ENCODE data around the gene SLC26A5.
A peak's percentile ranks its signal among the peaks of the same experiment; 100 is the strongest.
"Not testable (repeated sequence)": the region's sequence is repeated elsewhere in the genome, so short reads cannot be mapped to it uniquely, and the experiment has no call there.

Gene SLC26A5, protein sequence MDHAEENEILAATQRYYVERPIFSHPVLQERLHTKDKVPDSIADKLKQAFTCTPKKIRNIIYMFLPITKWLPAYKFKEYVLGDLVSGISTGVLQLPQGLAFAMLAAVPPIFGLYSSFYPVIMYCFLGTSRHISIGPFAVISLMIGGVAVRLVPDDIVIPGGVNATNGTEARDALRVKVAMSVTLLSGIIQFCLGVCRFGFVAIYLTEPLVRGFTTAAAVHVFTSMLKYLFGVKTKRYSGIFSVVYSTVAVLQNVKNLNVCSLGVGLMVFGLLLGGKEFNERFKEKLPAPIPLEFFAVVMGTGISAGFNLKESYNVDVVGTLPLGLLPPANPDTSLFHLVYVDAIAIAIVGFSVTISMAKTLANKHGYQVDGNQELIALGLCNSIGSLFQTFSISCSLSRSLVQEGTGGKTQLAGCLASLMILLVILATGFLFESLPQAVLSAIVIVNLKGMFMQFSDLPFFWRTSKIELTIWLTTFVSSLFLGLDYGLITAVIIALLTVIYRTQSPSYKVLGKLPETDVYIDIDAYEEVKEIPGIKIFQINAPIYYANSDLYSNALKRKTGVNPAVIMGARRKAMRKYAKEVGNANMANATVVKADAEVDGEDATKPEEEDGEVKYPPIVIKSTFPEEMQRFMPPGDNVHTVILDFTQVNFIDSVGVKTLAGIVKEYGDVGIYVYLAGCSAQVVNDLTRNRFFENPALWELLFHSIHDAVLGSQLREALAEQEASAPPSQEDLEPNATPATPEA

DNA sequence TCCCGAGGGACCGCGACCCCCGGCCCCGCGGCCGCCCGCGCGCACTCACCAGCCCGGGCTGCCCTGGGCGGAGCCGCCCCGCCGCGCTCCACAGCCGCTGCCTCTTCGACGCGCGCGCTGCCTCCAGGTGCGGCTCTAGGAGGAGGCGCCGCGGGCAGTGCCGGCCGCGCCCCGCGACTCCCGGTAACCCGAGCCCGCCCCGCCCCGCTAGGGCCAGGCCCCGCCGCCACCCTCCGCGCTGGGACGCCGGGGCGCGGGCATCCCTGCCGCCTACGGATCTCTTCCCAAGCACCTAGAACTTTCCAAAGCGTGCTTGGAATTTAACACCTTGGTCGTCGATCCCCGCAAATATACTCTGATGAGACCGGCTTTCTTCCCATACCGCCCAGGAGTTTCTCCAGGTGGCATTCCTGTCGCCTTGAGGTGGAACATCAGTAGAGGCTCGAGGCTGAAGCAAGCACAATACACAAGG, at the start of gene SLC26A5:
Gene SLC26A5 (minus strand): TSS at position 159 of the 472 bp plus-strand sequence. CDS start 24,693 bp downstream, outside the sequence.
- DNase-seq (ENCODE audit: low spot score), result no peak

DNA sequence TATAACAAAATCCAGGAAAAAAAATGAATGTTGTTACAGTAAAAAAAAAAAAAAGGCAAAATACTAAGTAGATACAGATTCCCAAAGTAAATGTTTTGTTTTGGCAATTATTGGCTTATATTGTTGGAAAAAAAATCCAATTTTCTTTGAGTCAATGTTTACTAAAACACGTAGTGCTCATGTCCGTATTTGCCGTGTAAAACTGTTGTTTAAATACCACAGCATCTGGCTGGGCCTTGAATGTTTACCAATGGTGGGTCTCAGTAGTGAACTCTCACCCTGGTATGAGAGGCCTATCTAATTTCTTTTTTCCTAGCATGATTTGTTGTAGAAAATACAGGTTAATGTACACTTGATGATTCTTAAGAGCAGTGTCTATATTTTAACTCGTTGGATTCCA, 41.4 kb upstream of the SLC26A5 start:
- no peak for DNase-seq (ENCODE audit: low spot score)

DNA sequence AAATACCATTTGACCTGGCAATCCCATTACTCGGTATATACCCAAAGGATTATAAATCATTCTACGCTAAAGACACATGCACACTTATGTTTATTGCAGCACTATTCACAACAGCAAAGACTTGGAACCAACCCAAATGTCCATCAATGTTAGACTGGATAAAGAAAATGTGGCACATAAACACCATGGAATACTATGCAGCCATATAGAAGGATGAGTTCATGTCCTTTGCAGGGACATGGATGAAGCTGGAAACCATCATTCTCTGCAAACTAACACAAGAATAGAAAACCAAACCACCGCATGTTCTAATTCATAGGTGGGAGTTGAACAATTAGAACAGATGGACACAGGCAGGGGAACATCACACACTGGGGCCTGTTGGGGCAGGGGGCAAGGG, 40.9 kb upstream of the SLC26A5 start:
- DNase-seq (ENCODE audit: low spot score), result not testable (repeated sequence)

DNA sequence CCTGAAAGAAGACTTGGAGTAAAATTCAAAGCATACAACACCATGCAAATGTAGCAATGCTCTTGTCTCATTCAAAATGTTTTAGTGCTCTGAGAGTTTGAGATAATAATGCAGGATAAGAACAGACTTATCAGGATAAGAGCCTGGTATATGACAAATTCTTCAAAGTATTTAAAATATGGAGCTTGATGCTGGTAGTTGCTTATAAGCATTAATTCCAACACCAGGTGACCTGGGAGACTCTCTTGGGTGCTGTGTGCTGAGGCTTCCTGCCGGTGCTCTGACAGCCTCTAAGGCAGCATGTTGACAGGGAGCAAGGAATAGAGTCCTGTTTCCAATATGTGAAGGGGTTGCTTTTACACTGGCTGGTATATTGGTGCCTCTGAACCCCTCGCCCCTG, 34.8 kb upstream of the SLC26A5 start:
- no peak for DNase-seq (ENCODE audit: low spot score)

DNA sequence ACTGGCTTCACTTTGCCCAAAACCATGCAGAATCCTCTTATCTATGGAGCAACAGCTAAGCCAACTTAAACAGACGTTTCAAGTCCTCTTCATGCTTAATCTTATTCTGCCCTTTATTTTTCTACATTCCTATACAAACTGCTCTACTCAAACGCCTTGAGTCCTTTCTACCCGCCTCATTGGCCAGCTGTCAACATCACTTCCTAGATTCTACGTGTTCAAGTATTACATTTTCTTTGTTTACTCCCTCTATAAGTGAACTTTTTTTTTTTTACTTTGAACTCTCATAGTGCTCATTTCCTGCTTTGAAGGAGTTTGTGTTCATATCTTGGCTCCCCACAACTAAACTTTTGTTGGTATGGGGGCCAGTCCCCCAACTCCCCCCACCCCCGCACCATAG, 28.9 kb upstream of the SLC26A5 start:
- DNase-seq (ENCODE audit: low spot score), result no peak

DNA sequence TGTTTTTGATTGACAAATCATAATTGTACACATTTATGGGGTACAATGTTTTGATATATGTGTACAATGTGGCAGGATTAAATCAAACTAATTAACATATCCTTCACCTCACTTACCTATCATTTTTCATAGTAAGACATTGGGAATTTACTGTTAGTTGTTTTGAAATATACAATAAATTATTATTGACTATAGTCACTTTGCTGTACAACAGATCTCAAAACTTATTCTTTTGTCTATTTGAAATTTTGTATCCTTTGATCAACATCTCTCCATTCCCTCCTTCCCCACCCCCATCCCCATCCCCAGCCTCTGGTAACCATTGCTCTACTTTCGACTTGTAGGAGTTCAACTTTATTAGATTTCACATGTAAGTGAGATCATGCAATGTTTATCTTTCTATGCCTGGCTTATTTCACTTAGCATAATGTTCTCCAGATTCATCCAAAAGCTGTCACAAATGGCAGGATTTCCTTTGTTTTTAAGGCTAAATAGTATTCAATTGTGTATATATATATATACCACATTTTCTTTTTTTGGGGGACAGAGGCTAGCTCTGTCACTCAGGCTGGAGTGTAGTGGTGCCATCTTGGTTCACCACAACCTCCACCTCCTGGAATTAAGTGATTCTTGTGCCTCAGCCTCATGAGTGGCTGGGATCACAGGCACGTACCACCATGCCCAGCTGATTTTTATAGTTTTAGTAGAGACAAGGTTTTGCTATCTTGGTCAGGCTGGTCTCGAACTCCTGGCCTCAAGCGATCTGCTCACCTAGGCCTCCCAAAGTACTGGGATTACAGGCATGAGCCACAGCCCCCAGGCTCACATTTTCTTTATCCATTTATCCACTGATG, 23.3 kb upstream of the SLC26A5 start:
- no peak for DNase-seq (ENCODE audit: low spot score)

DNA sequence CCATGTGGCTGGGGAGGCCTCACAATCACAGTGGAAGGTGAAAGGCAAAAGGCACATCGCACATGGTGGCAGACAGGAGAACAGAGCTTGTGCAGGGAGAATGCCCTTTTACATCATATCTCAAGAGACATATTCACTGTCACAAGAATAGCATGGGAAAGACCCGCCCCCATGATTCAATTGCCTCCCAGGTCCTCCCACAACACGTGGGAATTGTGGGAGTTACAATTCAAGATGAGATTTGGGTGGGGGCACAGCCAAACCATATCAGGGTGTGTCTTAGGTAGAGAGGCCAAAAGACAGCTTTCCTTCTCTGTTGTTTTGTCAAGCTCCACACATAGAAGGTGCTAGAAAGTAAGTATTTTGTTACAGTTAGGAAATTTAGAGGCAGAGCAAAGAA, 20.8 kb upstream of the SLC26A5 start:
- no peak for DNase-seq (ENCODE audit: low spot score)

DNA sequence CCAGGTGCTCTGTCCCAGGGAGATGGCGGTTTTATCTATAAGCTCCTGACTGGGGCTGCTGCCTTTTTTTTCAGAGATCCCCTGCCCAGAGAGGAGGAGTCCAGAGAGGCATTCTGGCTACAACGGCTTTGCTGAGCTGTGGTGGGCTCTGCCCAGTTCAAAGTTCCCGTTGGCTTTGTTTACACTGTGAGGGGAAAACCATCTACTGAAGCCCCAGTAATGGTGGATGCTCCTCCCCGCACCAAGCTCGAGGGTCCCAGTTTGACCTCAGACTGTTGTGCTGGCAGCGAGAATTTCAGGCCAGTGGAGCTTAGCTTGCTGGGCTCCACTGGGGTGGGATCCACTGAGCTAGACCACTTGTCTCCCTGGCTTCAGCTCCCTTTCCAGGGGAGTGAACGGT, 16.4 kb upstream of the SLC26A5 start:
- no peak for DNase-seq (ENCODE audit: low spot score)

DNA sequence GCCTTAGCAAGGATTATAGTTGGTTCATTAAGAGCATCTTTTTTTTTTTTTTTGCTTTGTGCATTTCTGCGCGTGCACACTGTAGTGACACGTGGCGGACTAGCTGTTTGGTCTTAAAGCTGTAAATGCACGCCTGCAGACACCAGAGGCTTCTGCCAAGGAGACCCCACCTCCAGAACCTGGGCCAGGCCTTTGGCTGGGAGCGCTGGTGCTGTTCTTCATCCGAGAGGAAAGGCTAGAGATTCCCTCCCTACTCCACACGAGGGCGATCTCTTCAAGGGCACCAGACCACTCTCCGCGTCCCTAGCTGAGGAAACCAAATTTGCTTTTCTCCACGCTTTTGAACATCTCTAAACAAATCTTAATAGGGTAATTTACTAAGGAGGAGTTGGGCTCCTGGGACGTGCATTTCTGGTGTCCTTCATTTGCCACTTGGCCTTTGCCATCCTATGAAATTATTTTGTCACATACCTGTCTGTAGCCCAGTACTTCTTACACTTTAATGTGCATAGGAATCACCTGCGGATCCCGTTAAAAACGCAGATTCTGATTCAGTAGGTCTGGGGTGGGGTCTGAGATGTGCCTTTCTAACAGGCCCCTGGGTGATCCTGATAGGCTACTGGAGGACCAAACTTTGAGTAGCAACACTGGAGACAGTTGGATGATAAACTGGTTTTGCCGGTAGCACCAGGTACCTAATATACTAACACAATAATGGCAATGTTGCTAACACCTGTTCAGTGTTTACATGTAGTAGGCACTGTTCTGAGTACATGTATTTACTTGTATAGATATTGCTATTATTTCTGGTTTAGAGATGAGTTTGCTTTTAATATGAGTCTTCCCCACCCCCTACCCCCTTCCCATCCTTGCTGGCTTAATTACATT, 1.3 kb upstream of the SLC26A5 start:
- peak; percentile 85 for DNase-seq (ENCODE audit: low spot score)

DNA sequence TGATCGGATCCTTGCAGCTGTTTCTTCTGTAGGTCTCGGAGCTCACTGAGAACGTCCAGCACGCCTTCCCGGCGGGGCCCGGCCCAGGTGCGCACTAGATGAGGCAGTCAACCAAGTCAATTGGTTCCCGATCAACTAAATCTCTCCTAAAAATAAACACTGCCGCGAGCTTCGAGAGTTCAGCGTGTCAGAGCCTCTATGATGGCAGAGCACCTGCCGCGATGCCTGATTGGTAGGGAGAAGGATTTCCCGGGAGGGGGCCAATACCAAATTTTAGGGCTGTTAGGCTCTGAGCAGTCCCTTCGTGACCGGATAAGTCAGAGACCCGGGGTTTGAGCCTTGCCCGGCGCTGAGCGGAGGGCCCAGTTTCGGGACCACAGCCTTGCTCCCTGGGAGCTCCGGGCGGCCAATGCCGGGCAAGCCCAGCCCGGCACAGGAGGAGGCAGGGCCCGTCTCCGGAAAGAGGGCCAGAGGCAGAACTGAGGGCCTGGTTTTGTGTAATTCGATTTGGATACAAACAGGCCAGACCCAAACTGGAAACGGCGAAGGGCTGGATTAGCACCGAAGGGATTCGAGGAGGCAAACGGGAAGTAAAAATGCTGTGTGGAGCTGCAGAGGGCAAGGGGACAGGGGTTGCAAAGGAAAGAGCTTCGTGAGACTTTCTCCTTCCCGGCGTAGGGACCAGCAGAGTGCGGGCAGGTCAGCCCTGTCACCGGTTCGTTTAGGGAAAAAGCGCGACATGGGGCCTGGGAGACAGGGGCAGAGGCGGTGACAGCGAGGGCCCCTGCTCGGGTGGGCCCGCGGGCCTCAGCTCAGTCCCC, 569 bp downstream of the SLC26A5 start:
- DNase-seq (ENCODE audit: low spot score), result peak; percentile 35

DNA sequence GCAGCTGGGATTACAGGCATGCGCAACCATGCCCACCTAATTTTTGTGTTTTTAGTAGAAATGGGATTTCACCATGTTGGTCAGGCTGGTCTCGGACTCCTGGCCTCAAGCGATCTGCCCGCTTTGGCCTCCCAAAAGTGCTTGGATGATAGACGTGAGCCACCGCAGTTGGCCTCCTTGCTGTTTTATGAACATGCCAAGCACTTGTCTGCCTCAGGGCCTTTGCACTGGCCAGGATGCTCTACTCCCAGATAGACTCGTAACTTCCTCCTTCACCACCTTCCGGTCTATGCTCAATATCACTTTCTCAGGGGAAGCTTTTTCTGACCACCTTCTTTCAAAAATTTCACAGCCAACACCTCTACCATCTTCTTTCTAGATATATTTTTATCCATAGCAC, 6.3 kb downstream of the SLC26A5 start:
- no peak for DNase-seq (ENCODE audit: low spot score)

DNA sequence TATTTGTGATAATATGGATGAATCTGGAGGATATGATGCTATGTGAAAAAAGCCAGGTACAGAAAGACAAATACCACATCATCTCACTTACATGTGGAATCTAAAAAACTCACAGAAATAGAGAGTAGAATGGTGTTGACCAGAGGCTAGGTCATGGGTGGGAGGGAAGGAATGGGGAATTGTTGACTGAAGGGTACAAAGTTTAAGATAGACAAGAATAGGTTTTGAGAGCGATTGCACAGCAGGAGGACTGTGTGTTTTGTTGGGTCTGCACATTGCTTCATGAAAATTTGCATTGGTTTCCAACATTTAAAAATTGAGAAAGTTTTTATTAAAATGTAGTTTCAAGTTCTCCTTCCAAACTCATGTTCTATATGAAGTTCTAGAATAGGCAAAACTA, 8.4 kb downstream of the SLC26A5 start:
- no peak for DNase-seq (ENCODE audit: low spot score)

DNA sequence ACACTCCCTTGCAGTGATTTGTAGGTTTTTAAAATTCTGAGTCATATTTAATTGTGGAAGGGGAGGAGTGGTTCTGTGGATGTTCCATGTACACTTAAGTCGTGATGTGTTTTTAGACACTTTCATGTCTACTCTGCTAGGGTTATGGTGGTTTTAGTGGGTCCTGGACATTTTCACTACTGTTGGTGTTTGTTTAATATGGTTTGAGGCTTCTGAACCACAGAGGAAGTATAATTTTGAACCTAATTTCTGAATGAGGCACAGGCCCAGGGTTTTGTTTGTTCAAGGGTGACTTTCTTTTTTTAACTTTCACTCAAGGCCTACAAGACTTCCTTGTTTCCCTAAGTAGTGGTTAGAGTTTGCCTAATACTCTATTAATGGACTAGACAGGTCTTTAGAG, 13.3 kb downstream of the SLC26A5 start:
- DNase-seq (ENCODE audit: low spot score), result no peak

DNA sequence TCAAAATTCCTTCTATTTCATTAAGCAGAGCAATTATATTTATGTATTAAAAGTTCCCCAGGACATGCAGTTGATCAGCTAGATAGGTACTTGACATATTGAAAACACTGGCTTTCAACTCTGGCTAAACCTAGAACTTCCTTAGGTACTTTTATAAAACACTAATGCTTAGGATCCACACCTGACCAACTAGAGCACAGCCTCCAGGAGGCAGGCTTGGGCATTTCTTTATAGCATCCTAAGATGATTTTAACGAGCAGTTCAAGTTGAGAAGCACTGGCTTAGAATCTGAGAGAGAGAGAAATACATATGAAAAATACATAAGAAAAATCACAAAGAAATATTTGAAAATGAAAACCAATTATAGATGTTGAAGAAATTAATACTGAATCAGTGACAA, 20.8 kb downstream of the SLC26A5 start:
- DNase-seq (ENCODE audit: low spot score), result no peak

DNA sequence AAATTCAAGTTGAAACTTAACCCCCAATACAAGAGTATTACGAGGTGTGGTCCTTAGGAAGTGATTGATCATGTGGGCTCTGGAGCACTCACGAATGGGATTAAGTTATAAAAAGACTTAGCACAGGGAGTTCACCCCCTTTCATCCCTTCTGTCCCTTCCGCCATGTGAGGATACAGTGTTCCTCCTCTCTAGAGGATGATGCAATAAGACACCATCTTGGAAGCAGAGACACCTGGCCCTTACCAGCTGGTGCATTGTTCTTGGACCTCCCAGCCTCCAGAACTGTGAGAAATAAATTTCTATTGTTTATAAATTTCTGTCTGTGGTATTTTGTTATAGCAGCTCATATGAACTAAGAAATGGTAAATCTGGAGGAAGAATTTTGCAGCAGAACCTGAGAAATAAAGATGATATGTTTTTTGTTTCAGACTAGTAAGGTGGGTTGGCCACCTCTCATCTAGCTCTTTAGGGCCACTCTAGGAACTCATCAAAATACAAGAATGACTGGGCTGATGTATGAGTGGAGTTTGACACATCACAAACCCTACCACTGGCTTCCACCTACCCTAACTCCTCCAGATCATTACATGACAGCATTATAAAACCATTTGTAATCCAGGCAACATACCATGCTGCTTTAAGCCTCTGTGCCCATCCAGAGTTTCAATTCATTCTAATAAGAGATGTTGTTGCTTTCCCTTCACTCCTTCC, 22.4 kb downstream of the SLC26A5 start:
- no peak for DNase-seq (ENCODE audit: low spot score)

DNA sequence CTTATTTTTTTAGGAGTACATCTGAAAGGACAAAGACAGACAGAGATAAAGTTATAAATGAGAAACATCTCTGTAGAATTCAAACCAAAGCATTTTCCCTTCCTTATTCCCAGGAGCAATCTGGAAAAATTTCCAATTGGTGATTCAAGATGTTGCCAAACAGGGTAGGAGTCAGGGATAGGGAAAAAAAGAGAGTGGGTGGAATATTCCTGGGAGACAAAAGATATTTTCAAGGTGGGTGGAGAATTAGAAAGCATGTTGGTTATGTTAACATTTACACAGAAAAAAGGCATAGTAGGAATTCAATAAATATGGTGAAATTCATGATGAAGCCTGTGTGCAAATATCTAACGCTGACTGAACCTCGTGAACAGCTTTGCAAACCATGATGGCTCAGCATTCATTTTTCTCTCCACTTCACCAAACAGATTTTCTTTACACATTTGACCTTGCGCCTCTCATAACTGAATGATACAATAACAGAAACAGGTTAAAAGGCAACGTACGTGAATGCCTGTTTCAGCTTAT, 25.1 kb downstream of the SLC26A5 start:
- DNase-seq (ENCODE audit: low spot score), result no peak

DNA sequence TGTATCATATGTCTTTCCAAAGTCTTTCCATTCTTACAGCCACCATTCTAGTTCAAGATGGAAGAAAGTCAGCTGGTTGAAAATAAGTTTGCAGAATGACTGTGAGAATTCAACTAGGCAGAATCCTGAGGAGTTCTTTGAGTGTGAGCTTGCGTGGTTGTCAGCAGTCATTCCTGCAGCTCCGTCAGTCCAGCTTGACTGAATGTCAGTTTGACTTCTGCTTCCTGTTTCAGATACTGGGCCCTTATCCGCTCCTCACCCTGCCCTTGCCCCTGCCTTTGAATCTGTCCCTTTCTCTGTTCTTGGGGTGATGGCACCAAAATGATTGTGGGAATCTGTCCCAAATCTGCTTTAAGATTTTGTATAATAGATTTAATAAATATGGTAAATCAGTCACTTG, 27.8 kb downstream of the SLC26A5 start:
- DNase-seq (ENCODE audit: low spot score), result no peak

DNA sequence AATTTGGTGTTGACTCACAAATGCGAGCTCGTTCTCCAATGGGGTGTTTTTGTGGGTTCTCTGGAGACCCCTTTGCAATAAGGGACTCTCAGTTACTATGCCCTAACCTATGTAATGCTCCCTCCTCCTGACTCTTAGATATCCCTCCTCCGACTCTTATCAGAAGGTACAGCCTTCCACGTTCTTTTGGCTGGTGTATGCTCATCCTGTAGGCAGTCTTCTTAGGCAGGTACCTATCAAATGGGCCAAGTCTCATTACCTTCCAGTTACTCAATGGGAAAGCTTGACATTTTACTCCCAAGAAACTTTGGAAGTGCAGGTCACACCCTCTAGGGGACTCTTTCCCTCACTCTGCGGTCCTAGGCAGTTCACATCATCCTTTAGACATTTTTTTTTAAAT, 32.6 kb downstream of the SLC26A5 start:
- DNase-seq (ENCODE audit: low spot score), result no peak

DNA sequence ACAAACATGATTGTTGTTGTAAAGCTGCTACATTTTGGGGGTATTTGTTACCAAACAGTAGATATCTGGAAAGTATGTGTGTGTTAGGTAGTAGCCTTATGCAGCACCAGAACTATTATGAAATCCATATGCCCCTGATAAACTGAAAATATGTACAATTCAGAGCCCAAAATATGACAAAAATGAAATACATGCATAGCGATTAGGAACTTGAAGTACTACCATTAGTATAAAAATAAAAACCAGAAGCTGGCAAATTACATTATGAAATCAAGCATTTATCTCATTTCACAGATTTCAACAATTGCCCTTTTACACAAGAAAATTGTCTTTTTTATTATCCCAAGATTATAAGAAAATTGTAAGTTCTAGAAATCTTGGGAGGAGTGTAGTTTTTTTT, 33.9 kb downstream of the SLC26A5 start:
- DNase-seq (ENCODE audit: low spot score), result no peak

Measured in cerebellar cortex (tissue), 1 donor.